ENCODE results near the gene SERP2. TPM values are rescaled to one million over a fixed set of nuclear protein-coding genes. Genes with fewer than 3 reads are reported as not detected.

The SERP2 gene
- total RNA-seq, 4 donors from 2014 or later: 5.8 to 9.5 (median 7.4) TPM

GRCh38 chr13:44340508-44340907 lies 33.1 kb upstream of the SERP2 start:
- intact Hi-C loops (cut with DNase I): no loop called here
- H3K27ac ChIP-seq (replicated peaks in 1 of 4): no peak overlapping the region
- no peaks in the 10 kb centered on the region for H3K27me3 ChIP-seq
- no peaks in the 10 kb centered on the region for H3K9me3 ChIP-seq
- TF ChIP-seq POLR2AphosphoS5 (IDR thresholded peaks at IDR 0.05): no peak
- TF ChIP-seq CTCF (IDR thresholded peaks at IDR 0.05): no peak
- no peak for TF ChIP-seq POLR2A (IDR thresholded peaks at IDR 0.05; ENCODE audit: low read depth)
- no peak for TF ChIP-seq EP300 (IDR thresholded peaks at IDR 0.05)
- H3K36me3 ChIP-seq: no peaks in the 10 kb centered on the region
- 78% methylated on average over 2 of the region's 2 CpGs for WGBS
- no peak for DNase-seq (ENCODE audit: extremely low spot score)
- no peaks in the 10 kb centered on the region for H3K4me1 ChIP-seq
- no peak overlapping the region for H3K4me3 ChIP-seq

- Histone ChIP-seq H3K4me1 (peaks cover 0 to 4% (median 0%) of the 10 kb centered on the region in 4 donors), H3K27ac (replicated peaks in 1 of 4) (no peak overlapping the region), H3K36me3 (no peaks in the 10 kb centered on the region), H3K4me3 (no peak overlapping the region), H3K27me3 (no peaks in the 10 kb centered on the region), H3K9me3 (no peaks in the 10 kb centered on the region)
- intact Hi-C loops (cut with DNase I): no loop called here
- TF ChIP-seq POLR2A (IDR thresholded peaks at IDR 0.05; ENCODE audit: low read depth): no peak
- TF ChIP-seq POLR2AphosphoS5 (IDR thresholded peaks at IDR 0.05): no peak
- no peak for TF ChIP-seq CTCF (IDR thresholded peaks at IDR 0.05)
- no peak for TF ChIP-seq EP300 (IDR thresholded peaks at IDR 0.05)
- 98% methylated on average over 1 of the region's 1 CpG for WGBS
- DNase-seq (ENCODE audit: extremely low spot score): no peak
Measured at GRCh38 chr13:44342741-44343140, 30.9 kb upstream of the SERP2 start.

- DNase-seq (ENCODE audit: extremely low spot score): no peak
Measured at GRCh38 chr13:44346534-44346933, 27.1 kb upstream of the SERP2 start.

GRCh38 chr13:44347301-44347700 lies 26.3 kb upstream of the SERP2 start:
- Histone ChIP-seq H3K27me3 (no peaks in the 10 kb centered on the region), H3K27ac (replicated peaks in 1 of 4) (no peak overlapping the region), H3K36me3 (no peaks in the 10 kb centered on the region), H3K4me1 (peaks cover 0 to 4% (median 2%) of the 10 kb centered on the region in 4 donors), H3K9me3 (no peaks in the 10 kb centered on the region), H3K4me3 (no peak overlapping the region)
- WGBS: 94% methylated on average over 2 of the region's 2 CpGs
- DNase-seq (ENCODE audit: extremely low spot score): no peak
- no peak for TF ChIP-seq POLR2AphosphoS5 (IDR thresholded peaks at IDR 0.05)
- TF ChIP-seq CTCF (IDR thresholded peaks at IDR 0.05): no peak
- TF ChIP-seq POLR2A (IDR thresholded peaks at IDR 0.05; ENCODE audit: low read depth): no peak
- TF ChIP-seq EP300 (IDR thresholded peaks at IDR 0.05): no peak
- intact Hi-C loops (cut with DNase I): no loop called here

More at GRCh38 chr13:44346534-44346933, 27.1 kb upstream of the SERP2 start:
- peaks cover 0 to 4% (median 2%) of the 10 kb centered on the region in 4 donors for H3K4me1 ChIP-seq
- no peaks in the 10 kb centered on the region for H3K36me3 ChIP-seq
- no peak overlapping the region for H3K27ac ChIP-seq (replicated peaks in 1 of 4)
- intact Hi-C loops (cut with DNase I): no loop called here
- TF ChIP-seq POLR2AphosphoS5 (IDR thresholded peaks at IDR 0.05) (no peak), POLR2A (IDR thresholded peaks at IDR 0.05; ENCODE audit: low read depth) (no peak), CTCF (IDR thresholded peaks at IDR 0.05) (no peak), EP300 (IDR thresholded peaks at IDR 0.05) (no peak)
- no peaks in the 10 kb centered on the region for H3K27me3 ChIP-seq
- no peaks in the 10 kb centered on the region for H3K9me3 ChIP-seq
- H3K4me3 ChIP-seq: no peak overlapping the region

- peaks cover 0 to 4% (median 2%) of the 10 kb centered on the region in 4 donors for H3K4me1 ChIP-seq
- intact Hi-C loops (cut with DNase I): no loop called here
- H3K4me3 ChIP-seq: no peak overlapping the region
- no peak for DNase-seq (ENCODE audit: extremely low spot score)
- TF ChIP-seq POLR2AphosphoS5 (IDR thresholded peaks at IDR 0.05) (no peak), POLR2A (IDR thresholded peaks at IDR 0.05; ENCODE audit: low read depth) (no peak), CTCF (IDR thresholded peaks at IDR 0.05) (no peak), EP300 (IDR thresholded peaks at IDR 0.05) (no peak)
- no peaks in the 10 kb centered on the region for H3K9me3 ChIP-seq
- no peaks in the 10 kb centered on the region for H3K36me3 ChIP-seq
- H3K27me3 ChIP-seq: no peaks in the 10 kb centered on the region
- 52% methylated on average over 3 of the region's 3 CpGs for WGBS
- no peak overlapping the region for H3K27ac ChIP-seq (replicated peaks in 1 of 4)
Measured at GRCh38 chr13:44347949-44348348, 25.7 kb upstream of the SERP2 start.

All from esophagus muscularis mucosa (tissue), 4 donors.